GM21390 (cell line): ENCODE results near the gene ADAMTSL2.

Source experiments
- ATAC-seq: cut with Tn5 transposase; IDR thresholded peaks from one replicate; pipeline ENCODE4 v1.9.1; 2021; ENCODE audit not compliant: unreplicated experiment

ADAMTSL2 gene

DNA sequence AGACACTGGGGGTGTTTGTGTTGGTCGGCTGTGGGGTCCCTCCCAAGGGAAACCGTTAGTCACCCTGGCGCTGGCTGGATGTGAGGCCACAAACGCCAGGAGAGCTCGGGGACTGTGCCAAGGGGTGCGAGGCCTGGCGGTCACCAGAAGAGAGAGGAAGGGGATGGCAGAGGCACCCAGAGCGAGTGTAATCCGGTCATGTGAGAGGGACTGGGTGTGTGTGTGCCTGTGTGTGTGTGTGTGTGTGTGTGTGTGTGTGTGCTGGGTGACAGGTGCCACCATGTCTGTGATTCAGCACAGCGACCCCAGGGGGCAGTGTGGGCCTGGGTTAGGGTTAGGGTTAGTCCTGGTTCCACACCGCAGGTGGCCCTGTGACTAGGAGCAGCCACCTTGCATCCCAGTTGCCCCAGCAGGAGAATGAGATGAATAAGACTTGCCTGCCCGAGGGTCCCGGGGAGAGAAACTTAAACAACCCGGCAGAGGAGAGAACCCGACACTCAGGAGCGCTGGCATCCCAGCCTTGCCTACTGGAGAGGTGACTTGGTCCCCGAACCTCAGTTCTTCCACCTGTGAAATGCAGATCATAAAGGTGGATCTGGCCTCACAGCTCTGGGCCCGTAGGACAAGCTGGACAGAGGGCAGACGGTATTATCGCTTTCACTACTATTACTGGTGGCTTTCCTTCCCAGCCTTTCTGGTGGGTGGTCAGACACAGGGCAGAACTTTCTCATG is 1.4 kb upstream of the ADAMTSL2 start:
- ATAC-seq: no peak

- ATAC-seq: no peak
Observed at GRCh38 chr9:133533857-133534256, 647 bp upstream of the ADAMTSL2 start.

DNA sequence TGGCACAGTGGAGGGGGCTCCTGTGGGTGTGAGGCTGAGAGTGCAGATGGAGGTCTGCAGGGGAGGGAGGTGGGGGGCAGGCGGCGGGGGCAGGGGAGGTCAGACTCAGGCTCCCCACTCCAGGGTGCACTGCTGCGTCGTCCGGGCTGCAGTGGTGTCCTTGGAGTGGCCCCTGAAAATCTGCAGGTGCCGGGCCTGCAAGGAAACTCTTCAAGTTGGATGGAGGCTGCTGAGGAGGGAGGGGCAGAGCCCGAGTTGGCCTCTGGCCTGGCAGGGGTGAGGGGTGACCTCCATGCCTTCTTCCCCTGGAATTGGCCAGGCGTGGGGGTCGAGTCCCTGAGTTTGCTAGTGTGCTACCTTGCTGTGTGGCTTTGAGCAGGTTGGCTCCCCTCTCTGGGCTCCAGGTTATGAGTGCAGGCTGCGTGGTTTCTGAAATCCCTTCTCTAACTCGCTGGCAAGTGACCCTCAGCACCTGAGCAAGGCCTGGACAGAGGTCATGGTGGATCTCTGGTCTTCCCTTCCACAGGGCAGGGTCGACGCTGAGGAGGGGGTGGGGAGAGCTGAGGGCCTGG is 888 bp downstream of the ADAMTSL2 start:
- ATAC-seq: no peak

DNA sequence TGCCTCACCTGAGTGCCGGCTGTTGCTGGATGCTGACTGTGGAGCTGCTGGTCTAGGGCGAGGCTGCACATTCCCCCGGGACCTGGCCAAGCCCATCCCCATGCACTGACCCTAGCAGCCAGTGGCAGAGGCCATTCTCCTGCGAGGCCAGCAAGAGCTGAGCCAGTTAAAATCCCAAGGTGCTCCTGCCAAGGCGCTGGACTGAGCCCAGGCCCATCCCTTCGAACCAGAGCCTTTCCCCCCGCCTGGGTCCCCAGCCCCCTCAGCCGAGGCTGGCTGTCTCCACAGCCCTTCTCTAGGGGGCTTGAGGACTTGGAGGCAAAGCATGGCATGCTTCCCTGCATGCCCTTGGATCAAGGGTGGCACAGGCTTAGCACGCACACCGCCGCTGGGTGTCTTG is 1.6 kb downstream of the ADAMTSL2 start:
- ATAC-seq: no peak

- ATAC-seq: no peak
Observed at GRCh38 chr9:133536536-133536935, 2.0 kb downstream of the ADAMTSL2 start.

DNA sequence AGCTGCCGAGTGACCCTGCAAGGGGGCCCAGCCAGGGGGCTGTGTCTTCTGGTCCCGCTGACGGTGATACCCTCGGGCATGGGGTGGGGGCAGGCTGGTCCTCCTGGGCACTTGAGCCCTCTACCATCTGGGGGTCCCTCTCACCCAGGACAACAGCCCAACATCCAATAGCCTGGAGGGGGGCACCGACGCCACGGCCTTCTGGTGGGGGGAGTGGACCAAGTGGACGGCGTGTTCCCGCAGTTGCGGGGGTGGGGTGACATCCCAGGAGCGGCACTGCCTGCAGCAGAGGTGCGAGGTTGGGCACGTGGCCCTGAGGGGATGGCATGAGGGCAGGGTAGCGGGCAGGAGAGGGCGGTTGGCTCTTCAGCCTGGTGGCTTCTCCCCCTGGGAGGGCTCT is 2.8 kb downstream of the ADAMTSL2 start:
- no peak for ATAC-seq

GRCh38 chr9:133538176-133538575 is 3.7 kb downstream of the ADAMTSL2 start:
- no peak for ATAC-seq

DNA sequence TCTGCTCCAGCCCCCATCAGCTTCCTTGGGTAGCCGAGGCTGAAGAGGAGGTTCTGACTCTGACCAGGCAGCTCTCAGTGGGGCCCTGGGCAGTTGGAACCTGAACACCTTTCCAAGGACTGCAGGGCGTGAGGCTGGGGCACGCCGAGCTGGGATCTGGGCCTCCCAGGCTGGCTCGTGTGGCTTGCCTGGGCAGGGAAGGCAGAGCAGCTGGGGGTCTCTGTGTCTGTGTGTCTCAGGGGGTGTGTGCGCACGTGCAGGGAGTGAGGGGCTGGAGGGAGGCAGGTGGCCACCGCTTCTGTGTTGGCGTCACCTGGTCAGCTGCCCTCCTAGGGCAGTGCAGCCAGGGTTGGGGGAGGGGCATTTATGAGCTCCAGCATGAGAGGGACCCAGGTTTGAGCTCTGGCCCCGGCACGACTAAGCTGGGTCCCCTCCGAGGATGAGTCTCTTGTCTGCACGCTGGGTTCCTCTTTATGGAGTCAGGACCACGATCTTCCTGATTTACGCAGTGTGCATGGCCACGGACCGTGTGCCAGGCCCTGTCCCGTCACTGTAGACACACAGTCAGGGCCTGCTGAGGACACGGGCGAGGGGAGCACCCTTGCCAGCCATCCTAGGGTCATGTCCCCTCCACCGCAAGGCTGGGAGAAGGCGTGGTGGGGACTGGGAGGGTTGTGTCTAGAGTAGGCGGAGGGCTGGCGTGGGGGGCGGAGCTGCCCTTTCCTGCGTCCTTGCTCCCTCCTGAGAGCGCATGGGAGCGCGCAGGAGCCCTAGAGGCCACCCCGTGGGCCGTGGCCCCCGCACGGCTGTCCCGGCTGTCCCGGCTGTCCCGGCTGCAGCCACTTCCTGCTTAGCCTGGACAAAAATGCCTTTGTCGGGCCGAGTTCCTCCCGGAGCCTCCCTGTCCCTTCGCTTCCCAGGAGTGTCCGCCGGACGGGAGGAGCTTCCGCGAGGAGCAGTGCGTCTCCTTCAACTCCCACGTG is 4.6 kb downstream of the ADAMTSL2 start:
- ATAC-seq: no peak

- ATAC-seq: no peak
Observed at GRCh38 chr9:133539991-133540697, 5.6 kb downstream of the ADAMTSL2 start.

GRCh38 chr9:133540698-133541025 is 6.2 kb downstream of the ADAMTSL2 start:
- no peak for ATAC-seq

DNA sequence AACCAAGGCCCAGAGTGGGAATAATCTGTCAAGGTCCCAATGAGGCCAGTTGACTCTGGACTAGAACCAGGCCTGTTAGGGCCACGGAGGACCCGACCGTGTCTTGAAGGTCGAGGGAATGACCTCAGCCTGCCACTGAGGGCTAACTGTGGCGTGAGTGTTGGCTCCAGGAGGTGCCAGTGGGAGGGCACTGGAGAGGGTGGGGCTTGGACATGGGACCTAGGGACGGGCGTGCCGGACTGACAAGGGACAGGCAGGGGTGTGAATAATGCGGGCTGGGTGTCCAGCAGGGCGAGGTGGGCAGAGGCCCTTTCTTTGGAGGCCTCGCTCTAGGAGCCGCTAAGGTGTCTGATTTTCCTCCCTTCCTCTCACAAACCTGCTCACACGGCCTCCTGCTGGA is 7.5 kb downstream of the ADAMTSL2 start:
- ATAC-seq: no peak

DNA sequence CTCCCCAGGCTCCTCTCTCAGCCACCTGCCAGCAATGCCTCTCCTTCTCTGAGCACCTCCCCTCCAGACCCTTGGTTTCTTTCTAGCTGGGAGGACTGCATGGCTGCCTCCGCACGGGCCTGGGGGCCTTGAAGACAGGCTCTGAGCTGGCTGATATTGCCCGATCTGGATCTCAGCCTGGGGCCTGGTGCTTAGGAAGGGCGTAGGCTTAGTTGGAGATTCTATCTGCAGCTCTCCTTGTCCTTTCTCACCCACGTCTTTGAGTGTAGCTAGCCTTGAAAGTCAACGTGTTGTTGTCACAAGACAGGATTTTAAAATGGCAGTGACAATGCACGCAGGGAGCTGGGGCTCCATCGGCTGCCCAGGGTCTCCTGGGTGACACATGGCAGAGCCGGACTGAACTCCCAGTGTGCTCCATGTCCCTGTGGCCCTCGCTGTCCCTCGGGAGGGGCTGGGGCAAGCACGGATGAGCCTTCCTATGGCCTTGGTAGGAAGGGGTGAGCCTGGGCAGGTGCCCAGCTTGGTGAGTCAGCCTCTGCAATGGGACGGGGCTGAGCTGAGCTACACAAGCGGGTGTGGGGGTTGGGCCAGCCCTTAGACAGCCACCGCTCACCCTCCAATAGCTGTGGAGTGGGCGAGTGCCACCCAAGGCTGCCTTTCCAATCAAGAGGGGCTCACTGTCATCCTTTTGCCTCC is 9.4 kb downstream of the ADAMTSL2 start:
- no peak for ATAC-seq

DNA sequence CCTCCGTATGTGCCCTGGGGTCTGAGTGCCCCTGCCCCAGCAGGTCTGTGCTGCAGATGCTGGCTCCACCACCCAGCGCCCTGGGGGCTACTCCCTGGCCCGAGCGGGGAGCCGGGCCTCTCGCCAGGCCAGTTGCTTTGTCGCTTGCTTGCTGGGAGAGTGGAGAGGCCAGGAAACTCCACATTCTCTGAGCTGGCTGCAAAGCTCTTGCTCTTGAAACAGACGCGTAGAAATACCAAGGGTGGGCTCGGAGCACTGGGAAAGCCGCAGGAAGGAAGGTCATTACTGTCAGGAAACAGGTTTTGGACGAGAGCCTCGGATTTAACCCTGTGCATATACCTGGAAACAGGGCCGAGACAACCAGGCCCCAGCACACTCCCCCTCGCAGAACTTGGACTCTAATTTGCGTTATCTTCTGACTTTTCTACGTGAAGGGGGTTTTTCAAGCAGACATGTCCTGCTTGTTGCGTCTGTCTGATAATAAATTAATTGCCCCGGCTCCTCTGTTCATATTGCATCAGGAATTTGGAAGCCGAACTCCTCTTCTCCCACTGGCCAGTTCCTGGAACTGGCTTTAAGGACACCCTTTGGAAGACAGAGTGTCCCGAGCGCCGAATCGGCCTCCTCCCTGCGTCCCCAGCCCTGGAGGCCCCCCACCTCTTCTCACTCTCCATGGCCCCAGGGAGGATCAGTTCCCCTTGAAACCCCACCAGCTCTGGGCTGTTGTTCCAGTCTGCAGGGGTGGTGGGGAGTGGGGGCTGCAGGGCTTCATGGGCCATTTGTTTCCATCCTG is 11.2 kb downstream of the ADAMTSL2 start:
- ATAC-seq: no peak

DNA sequence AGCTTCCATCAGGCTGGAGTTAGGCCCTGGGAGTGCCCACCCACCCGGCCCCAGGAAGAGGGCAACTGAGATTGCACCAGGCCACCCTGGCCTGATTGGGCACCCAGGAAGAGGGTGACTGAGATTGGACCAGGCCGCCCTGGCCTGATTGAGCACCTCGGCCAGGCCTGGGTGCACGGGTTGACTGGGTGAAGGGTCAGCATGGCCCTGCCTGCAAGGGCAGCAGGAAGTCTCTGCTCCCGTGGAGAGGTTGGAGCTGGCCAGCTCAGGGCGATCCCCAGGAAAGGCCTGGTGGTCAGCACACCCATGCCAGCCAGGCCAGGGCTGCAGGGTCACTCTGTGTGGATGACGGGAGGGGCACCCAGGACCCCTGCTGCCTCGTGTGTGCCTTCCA is 11.8 kb downstream of the ADAMTSL2 start:
- ATAC-seq: no peak

- no peak for ATAC-seq
Observed at GRCh38 chr9:133547116-133547515, 12.6 kb downstream of the ADAMTSL2 start.

GRCh38 chr9:133551446-133551845 is 16.9 kb downstream of the ADAMTSL2 start:
- ATAC-seq: no peak

GRCh38 chr9:133552236-133552635 is 17.7 kb downstream of the ADAMTSL2 start:
- no peak for ATAC-seq

DNA sequence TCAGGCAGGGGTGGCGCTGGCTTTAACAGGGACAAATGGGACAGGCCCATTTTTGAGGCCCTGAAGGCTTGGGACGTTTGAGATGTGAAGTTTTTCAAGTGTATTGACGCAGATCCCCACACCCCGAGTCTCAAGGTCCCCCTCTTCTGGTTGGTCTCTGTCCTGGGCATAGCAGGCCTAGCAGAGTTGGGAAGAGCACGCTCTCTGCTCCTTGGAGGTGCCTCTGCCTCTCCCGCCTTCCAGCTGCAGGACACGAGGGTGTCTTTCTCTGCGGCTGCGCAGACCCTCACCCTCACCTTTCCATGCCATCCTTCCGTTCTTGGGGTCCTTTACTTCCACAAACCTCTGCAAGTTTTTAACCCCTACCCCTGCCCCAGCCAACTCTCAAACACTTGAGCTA is 18.6 kb downstream of the ADAMTSL2 start:
- no peak for ATAC-seq

DNA sequence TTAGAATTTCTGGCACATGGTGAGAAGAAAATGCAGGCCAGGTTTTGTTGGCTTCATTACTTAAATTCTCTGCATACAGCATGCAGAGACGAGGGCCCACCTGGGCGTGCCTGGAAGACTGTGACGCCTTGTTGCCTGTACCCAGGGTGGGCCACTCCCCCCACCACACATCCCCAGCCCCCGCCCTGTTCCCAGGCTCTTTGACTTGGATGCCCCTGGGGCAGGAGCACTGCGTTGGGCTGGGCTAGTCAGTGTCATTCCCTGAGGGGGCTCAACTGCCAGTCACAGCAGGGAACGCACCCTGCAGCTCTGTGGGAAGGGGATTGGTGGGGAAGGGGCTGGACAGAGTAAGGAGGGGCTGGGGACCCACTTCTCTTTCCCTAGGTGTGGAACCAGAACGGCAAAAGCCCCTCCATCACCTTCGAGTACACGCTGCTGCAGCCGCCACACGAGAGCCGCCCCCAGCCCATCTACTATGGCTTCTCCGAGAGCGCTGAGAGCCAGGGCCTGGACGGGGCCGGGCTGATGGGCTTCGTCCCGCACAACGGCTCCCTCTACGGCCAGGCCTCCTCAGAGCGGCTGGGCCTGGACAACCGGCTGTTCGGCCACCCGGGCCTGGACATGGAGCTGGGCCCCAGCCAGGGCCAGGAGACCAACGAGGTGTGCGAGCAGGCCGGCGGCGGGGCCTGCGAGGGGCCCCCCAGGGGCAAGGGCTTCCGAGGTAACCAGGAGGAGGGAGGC is 19.6 kb downstream of the ADAMTSL2 start:
- no peak for ATAC-seq
